M059J (cell line): ENCODE results near the gene JAK1. TPM values are rescaled to one million over a fixed set of nuclear protein-coding genes. Genes with fewer than 3 reads are reported as not detected.

Experiments used
- DNase-seq: peaks from one replicate; pipeline ENCODE4 v3.0.0-alpha.2; 2012; ENCODE audit warnings: low read depth
- total RNA-seq: library from RNA; depleted of rRNA; stranded (reverse); fragments of >200 nt; shearing (Covaris generic); gene quantifications from 2 replicates; pipeline ENCODE4 v1.2.3, GENCODE V29; 2014

Gene JAK1
- total RNA-seq, 1 experiment from 2014 or later = 90.9 TPM

GRCh38 chr1:64866689-64867088, 99.7 kb downstream of the JAK1 start:
- DNase-seq = no peak

DNA sequence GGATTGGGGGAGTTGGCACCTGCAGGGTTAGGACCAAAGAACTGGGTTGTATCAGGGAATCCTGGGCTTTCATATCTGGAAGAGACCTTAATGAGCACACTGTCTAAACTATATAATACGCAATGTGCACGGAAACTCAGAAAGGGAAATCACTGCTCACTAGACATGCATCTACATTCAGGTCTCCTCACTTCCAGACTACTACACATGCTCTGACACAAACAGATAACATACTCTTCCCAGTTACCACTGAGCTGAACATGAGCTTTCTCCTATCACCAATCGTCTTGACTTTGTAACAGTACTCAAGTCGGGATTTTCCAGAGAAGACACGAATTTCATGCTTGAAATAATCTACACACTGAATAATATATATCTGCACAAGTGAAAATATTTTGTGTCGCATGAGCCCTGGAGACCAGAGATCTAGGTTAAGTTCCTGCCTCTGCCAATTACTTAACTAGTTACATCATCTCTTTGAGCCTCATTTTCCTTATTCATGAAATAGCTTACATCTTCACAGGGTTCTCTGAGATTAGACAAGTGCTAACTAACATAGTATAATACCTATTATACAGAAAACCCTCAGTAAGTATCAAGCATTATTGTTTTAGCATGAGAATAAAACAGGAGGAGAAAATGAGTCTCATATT, 101.1 kb downstream of the JAK1 start:
- no peak for DNase-seq

DNA sequence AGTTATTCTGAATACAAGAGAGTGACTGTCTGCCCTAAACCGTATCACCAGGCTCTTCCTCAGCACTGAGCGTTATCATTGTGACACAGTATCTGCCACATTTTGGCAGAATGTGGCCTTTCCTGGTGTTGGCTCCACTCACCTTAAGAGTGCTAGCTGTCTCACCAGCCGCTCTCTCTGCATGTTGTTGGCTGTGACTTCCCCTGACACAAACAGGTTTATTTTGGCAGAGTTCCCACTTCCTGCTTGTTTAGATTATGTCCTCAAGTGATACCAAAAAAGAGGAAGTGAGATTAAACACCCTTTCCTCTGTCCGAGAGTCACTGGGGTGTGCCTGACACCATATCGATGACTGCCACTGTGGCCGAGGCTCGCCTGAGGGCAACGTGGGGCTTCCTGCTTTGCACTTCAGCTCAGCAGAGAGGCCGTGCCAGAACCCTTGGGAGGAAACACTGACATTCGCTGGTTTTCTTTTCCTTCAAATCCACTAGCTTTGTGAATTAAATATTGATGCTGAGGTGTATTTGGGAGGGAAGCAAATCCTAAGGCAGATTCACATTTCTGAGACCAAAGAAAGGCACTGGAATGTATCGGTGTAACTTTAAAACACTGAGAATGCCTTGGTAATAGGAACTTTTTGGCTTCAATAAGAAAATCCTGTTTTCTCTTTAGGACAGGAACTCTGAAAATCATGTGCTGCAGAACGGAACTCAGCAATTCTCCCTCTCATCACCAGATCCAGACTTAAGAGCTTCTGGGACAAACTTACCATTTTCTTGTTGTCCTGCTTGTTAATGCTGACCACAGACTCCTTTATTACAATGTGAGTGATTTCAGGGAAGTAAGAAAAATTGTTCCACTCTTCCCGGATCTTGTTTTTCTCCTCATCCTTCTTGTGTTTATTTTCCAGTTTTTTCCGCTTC, 102.1 kb downstream of the JAK1 start:
- no peak for DNase-seq

DNA sequence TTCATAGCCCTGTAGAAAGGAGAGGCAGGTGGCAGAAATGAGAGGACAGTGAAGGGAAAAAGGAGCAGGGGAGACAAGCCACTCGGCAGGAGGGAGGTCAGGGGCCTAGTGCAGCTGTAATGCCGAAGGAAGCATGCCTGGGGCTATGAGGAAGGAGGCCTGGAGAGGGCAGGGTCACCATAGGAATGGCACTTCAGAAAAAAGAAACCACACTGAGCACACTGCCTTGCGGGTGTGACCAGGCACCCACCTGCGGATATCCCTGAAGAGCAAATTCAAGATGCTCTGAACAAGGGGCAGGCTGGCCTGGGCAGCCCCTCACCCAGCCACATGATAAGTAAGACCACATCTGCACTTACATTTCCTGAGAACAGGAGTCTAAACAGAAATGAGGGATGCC, 104.7 kb downstream of the JAK1 start:
- peak; percentile 36 for DNase-seq

GRCh38 chr1:64857347-64857746, 109.0 kb downstream of the JAK1 start:
- no peak for DNase-seq

DNA sequence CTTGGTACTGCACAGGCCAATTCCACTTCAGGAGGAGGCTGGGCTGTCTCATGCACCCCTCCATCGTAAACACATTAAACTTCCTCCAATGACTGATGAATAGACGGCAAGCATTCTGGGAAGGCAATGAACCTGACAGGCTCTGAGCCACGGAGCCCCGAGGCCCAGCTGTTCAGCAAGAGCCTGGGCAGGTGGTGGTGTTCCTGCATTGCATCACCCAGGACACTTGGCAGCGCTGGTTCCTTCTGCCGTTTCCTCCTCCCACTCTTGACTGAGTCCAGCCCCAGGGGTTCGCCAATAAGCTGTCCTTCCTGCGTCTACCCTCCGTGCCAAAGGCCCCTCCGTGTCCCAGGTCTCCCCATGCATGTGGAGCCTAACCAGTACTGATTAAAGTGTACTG, 109.8 kb downstream of the JAK1 start:
- no peak for DNase-seq

DNA sequence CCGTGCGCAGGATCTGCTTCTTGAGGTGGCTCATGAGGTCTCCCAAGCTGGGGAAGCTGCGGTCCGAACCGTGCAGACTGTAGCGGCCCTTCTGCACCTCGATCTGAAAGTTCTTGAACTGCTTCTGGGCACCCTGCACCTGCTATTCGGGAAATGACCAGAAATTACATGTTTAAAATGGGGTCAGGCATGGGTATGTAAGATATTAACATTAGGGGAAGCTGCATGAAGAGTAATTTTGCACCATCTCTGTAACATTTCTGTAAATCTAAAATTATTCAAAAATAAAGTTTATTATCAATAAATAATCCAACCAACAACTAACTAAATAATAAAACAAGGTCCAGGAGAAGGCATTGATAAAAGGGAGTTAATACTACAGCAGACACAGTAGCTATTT, 110.8 kb downstream of the JAK1 start:
- no peak for DNase-seq

- DNase-seq = no peak
Measured at GRCh38 chr1:64854674-64855073, 111.7 kb downstream of the JAK1 start.

- DNase-seq = no peak
Measured at GRCh38 chr1:64851664-64852063, 114.7 kb downstream of the JAK1 start.

DNA sequence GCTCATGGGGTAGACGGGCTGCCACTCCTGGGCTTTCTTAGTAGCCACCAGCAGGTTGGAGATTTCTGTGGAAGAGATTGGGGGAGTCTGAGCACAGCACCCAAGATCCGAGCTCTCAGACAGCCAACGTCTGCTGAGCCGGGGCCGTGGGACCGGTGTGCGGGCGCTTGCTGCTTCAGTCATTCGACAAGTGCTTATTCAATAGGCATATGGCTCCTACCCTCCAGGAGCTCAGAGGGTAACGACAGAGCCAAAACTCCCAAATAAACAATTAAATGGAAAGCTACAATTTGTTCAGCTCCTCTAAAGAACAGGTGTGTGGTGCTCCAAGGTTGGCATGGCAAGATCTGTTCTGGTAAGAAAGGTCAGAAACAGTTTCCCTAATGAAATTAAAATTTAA, 115.5 kb downstream of the JAK1 start:
- no peak for DNase-seq

GRCh38 chr1:64849942-64850341, 116.4 kb downstream of the JAK1 start:
- DNase-seq = no peak

DNA sequence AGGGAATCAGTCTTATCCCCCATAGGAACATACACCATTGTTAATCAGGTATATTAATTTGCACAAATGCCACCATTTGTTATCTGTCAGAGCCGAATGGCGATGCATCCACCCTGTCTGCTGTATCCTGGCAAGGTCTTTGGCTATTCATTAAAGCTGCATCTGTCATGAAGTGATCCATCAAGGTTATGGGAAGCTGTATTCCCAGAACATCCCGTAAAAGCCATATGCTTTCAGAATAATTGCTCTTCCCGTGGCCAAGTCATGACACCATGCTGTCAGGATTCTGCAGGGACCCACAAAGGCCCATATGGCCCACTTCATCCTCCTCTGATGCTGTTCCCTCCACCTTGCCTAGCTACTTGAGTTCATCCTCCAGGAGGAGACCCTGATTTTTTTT, 117.5 kb downstream of the JAK1 start:
- no peak for DNase-seq

- DNase-seq = no peak
Measured at GRCh38 chr1:64848136-64848535, 118.2 kb downstream of the JAK1 start.

GRCh38 chr1:64847666-64848065, 118.7 kb downstream of the JAK1 start:
- no peak for DNase-seq

DNA sequence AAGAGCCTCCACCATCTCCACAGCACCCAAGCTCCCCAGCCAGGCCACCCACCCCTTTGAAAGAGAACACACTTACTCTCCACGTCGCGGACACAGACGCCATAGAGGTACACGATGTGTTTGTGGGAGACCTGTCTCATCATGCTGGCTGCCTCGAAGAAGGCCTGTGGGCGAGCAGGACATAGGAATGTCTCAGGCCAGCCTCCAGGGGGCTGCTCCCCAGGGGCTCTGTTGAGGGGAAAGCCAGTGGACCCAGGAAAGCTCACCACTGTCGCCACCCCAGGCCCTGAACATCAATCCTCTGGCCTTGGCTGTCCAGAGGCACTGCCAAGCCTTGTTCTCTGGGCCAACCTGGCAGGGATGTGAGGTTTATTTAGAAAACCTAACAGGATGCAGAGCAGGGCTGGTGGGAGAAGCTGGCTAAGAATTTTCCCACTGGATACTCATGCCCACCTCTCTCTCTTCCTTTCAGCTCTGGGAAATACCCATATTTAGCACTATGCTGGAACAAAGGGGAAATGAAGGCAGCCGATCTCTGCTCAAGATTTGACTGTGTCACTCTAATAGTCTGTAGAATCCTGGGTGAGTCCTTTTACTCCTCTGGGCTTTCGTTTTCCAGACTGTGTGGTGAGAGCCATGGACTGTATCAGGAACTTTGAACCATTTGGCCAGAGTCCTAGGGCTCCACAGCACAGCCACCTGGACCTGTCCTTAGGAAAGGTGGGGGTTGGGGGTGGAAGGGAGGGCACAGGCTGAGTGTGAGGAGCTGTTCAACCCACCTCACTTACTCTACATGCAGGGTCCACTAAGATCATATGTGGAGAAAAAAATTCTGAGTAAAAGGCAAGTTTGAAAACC, 119.5 kb downstream of the JAK1 start:
- DNase-seq = no peak

GRCh38 chr1:64845831-64846425, 120.4 kb downstream of the JAK1 start:
- DNase-seq = no peak

- no peak for DNase-seq
Measured at GRCh38 chr1:64844609-64845008, 121.7 kb downstream of the JAK1 start.

DNA sequence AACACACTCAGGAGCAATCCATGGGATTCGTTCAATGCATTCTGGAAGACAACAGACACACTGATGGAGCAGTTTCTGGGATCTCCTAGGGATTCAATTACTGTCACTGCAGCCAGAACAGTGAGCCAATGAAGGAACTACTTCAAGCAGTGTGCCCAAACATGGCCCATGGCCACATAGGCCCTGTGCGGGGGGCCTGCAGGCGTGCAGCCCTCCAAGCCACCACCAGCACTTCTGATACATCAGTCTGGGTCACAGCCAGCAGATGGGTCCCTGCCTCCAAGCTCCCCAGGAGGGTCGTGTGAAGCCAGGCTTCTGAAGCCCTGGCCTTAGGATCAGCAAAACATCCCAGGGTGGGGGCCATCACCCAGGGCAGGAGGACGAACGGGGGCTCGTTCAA, 122.2 kb downstream of the JAK1 start:
- no peak for DNase-seq

DNA sequence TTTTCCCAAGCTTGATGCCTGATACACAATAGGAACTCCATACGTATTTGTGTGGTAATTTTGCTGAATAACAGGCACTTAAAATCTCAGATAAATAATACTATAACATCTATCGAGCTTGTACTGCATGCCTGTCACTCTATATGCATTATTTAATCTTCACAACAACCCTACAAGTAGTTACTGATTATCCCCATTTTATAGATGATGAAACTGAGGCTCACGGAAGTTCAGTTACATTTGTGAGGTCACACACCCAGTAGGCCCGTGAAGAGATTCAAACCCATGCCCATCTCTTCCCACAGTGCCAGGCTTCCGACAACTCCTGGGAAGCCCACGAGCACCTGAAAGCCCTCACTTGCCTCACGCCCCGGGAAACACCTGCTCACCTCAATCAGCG, 122.7 kb downstream of the JAK1 start:
- no peak for DNase-seq

DNA sequence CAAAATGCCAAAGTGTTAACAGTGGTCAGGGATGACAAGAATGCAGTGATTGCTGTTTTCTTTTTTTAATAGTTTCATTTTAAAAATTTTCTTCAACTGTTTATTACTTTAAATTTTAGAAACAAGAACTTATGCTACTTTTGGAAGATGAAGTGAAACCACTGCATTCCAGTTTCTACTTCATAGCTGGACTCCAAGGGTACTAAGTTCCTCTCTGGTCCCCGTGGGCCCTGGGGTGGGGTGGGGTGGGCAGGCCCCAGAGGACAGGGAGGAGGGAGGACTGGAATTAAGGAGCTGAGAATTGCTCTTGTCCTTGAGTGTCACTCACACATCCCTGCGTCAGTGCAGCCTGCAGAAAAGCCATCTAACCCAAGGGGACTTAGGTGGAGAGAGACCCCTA, 124.1 kb downstream of the JAK1 start:
- no peak for DNase-seq

DNA sequence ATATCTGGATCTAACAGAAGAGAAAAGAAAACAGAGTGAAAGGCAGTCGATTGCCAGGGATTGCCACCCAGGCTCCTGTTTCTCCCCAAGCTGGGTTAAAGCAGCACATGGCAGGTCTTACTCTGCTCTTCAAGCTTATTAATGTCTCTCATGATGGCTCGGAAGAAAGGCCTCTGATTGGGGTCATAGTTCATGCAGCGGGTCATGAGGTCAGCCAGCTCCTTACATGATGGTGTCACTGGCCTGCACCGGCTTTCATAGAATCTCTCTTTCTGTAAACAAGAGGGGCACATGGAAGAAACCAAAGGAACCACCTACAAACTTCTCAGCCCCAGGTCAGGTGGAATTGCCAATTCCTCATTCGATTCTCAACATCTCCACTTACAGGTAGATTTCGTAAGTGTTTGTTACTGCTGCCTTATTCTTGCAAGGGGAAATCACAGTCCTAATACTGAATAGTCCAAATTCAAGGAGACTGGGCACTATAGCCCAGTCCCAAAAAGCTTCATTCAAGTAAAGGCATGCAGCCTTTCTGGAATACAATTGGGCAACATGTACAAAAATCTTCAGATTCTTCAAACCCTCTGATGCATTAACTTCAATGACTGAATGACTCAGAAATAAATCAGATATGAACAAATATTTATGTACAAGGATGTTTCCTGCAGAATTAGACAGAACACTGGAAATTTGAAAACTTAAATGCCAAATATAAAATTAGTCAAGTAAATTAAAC, 124.9 kb downstream of the JAK1 start:
- no peak for DNase-seq
